HuH-7.5 (cell line): ENCODE results near the gene GPATCH3.

Experiments used
- DNase-seq: peaks from one replicate; pipeline ENCODE4 v3.0.0; 2011; ENCODE audit warnings: low spot score

The GPATCH3 gene

DNA sequence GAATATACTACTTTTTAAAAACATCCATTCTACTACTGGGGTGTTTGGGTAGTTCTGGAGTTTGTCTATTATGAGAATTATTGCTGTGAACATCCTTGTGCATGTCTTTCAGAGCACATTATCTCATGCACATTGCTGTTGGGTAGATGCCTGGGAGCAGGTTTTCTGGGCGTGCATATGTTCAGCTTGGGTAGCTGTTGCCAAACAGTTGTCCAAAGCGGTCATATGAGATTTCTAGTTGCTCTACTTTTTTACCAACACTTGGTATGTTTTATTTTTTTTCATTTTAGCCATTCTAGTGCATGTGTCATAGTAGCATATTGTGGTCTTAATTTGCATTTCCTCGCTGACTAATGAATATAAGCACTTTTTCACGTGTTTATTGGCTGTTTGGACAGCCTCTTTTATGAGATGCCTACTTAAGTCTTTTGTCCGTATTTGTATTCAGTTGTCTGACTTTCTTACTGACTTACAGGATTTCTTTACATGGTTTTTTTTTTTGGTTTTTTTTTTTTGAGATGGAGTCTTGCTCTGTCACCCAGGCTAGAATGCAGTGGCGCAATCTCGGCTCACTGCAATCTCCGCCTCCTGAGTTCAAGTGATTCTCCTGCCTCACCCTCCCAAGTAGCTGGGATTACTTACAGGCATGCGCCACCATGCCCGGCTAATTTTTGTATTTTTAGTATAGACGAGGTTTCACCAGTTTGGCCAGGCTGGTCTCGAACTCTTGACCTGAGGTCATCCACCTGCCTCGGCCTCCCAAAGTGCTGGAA, 55.7 kb downstream of the GPATCH3 start:
- no peak for DNase-seq
